Measurements from ENCODE around the gene EPAS1. TPM values are rescaled to one million over a fixed set of nuclear protein-coding genes. Genes with fewer than 3 reads are reported as not detected.

EPAS1 gene
- total RNA-seq, 1 experiment from 2014 or later: 106 TPM

- H3K27me3 ChIP-seq (ENCODE audit: control insufficient read depth, insufficient read depth, low read length): no peaks in the 10 kb centered on the region
- ATAC-seq (no peak), DNase-seq (ENCODE audit: low read depth, low spot score) (no peak)
- H3K27ac ChIP-seq (ENCODE audit: low read length): no peak overlapping the region
- intact Hi-C loops (cut with micrococcal nuclease; ENCODE audit: unreplicated experiment) (no loop called here), in situ Hi-C loops (cut with HindIII; ENCODE audit: low pct_unique_long_range_greater_than_20kb, low sequenced_read_pairs) (no loop called here)
- no peak overlapping the region for H3K4me3 ChIP-seq (ENCODE audit: low read depth in 2 of 2, low read length in 2 of 2)
- POLR2A ChIA-PET: interaction anchor here (0.6 kb wide), 1 partner anchor 61 kb away, joined by 3 read pairs; no protein-coding TSS in a partner anchor
- TF ChIP-seq CTCF (IDR thresholded peaks at IDR 0.05) (no peak), SIN3A (IDR thresholded peaks at IDR 0.05; ENCODE audit: borderline replicate concordance, insufficient read depth, low read depth, low read length) (no peak), REST (IDR thresholded peaks at IDR 0.05; ENCODE audit: insufficient read depth in 1 of 2, low read depth in 2 of 2, low read length in 1 of 2) (no peak), POLR2AphosphoS5 (IDR thresholded peaks at IDR 0.05; ENCODE audit: low read depth, low read length) (no peak), TCF7L2 (IDR thresholded peaks at IDR 0.05; ENCODE audit: low read depth, low read length) (no peak)
- CTCF ChIA-PET: no interaction called here
- BruUV-seq (replicated peaks): no TSS peak
- no peaks in the 10 kb centered on the region for H3K4me1 ChIP-seq (ENCODE audit: control insufficient read depth, insufficient read depth, low read length)
- H3K36me3 ChIP-seq (ENCODE audit: control insufficient read depth, insufficient read depth, low read length): peaks cover 4% of the 10 kb centered on the region; the same call in 1 of the 2 replicates
- H3K9me3 ChIP-seq (ENCODE audit: control insufficient read depth, insufficient read depth, low read depth, low read length): no peaks in the 10 kb centered on the region
Observed at GRCh38 chr2:46377101-46377581, 79.9 kb downstream of the EPAS1 start.

- TF ChIP-seq SIN3A (IDR thresholded peaks at IDR 0.05; ENCODE audit: borderline replicate concordance, insufficient read depth, low read depth, low read length): no peak
- no peak overlapping the region for H3K4me3 ChIP-seq (ENCODE audit: low read depth in 2 of 2, low read length in 2 of 2)
- no TSS peak for BruUV-seq (replicated peaks)
- peaks cover 4% of the 10 kb centered on the region; the same call in 1 of the 2 replicates for H3K36me3 ChIP-seq (ENCODE audit: control insufficient read depth, insufficient read depth, low read length)
- in situ Hi-C loops (cut with HindIII; ENCODE audit: low pct_unique_long_range_greater_than_20kb, low sequenced_read_pairs) (no loop called here), intact Hi-C loops (cut with micrococcal nuclease; ENCODE audit: unreplicated experiment) (no loop called here)
- ATAC-seq (0 out of 2 replicates have a peak, but pooled peaks have one; percentile 19), DNase-seq (ENCODE audit: low read depth, low spot score) (no peak)
- H3K27ac ChIP-seq (ENCODE audit: low read length): no peak overlapping the region
- CTCF ChIA-PET: interaction anchor here (1.3 kb wide), 1 partner anchor 315 kb away, joined by 3 read pairs; no protein-coding TSS in a partner anchor
- H3K27me3 ChIP-seq (ENCODE audit: control insufficient read depth, insufficient read depth, low read length): no peaks in the 10 kb centered on the region
- no peaks in the 10 kb centered on the region for H3K4me1 ChIP-seq (ENCODE audit: control insufficient read depth, insufficient read depth, low read length)
- POLR2A ChIA-PET: interaction anchor here (0.6 kb wide), 1 partner anchor 61 kb away, joined by 3 read pairs; no protein-coding TSS in a partner anchor
- no peaks in the 10 kb centered on the region for H3K9me3 ChIP-seq (ENCODE audit: control insufficient read depth, insufficient read depth, low read depth, low read length)
Observed at GRCh38 chr2:46377666-46378560, 80.7 kb downstream of the EPAS1 start.

Data from Panc1 (cell line).